ENCODE results near the gene ZNF792. TPM values are rescaled to one million over a fixed set of nuclear protein-coding genes. Genes with fewer than 3 reads are reported as not detected.
"Not testable (repeated sequence)": the region's sequence is repeated elsewhere in the genome, so short reads cannot be mapped to it uniquely, and the experiment has no call there.

Gene ZNF792
- polyA plus RNA-seq, 3 donors from 2014 or later, result 8.4 to 17.2 (median 10.6) TPM

DNA sequence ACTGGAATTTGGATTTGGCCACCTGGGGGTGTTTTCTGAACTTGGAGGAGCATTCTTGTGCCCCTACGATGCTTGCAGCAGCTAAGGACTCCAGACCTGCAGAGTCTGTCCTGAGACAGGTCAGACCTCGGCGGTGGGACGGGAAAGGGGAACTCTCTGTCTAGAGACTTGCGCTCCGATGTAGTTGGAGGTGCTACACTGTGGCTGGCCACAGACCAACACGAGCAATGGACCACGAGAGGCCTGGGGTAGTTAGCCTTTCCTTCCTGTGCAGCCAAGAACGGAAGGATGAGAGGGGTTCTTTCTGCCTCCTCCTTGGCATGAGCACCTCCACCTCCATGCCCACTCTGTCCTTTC, 30.2 kb upstream of the ZNF792 start:
- Mint-ChIP-seq H3K4me3 (peak overlapping the region in 2 of 5 donors; percentile 13 to 52), H3K27ac (peak overlapping the region in 2 of 6 donors; percentile 16 to 59), H3K4me1 (peaks cover 21 to 27% of the 10 kb centered on the region in 2 donors), H3K27me3 (ENCODE audit: low read depth in 3 of 3) (peaks cover 3 to 9% (median 4%) of the 10 kb centered on the region in 3 donors), H3K36me3 (no peaks in the 10 kb centered on the region), H3K9me3 (peaks cover 0 to 2% (median 0%) of the 10 kb centered on the region in 6 donors)
- peak in 2 of 3 donors; percentile 26 to 35 for DNase-seq

DNA sequence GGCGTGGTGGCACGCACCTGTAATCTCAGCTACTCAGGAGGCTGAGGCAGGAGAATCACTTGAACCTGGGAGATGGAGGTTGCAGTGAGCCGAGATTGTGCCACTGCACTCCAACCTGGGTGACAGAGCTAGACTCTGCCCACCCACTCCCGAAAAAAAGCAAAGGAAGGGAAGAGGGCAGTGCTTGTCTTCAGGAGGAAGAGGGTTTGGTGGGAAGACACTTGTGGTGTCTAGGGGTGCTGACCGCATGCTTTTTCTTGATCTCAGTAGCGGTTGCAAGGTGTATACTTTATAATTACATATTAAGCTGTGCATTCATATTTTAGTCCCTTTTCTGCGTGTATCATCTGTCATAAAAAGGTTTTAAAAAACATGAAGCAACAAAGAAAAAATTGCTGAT, 28.6 kb upstream of the ZNF792 start:
- not testable (repeated sequence) for H3K9me3 Mint-ChIP-seq; H3K36me3 Mint-ChIP-seq; H3K27ac Mint-ChIP-seq; H3K27me3 Mint-ChIP-seq (ENCODE audit: low read depth in 3 of 3); DNase-seq
- Mint-ChIP-seq H3K4me1 (peaks cover 8 to 15% of the 10 kb centered on the region in 2 donors), H3K4me3 (peak overlapping the region in 1 of 5 donors; percentile 76)

DNA sequence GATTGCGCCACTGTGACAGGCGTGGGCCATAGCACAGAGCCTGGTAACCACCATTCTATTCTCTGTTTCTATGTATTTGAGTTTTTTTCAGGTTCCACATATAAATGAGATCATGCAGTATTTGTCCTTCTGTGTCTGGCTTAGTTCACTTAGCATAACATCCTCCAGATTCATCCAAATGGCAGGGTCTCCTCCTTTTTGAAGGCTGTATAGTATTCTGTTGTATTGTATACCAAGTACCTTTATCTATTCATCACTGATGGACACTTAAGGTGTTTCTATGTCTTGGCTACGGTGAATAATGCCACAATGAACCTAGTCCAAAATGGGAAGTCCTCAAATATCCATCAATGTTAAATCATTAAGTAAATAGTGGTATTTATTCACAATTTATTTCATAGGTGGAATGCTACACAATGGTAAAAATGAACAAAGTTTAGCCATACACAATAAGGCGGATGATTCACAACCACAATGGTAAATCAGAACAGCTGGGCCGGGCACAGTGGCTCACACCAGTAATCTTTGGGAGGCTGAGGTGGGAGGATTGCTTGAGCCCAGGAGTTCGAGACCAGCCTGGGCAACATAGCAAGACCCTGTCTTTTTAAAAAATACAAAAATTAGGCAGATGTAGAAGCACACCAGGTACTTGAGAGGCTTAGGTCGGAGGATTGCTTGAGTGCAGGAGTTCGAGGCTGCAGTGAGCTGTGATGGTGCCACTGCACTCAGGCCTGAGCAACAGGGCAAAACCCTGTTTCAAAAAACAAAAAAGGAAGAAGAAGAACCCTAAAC, 27.7 kb upstream of the ZNF792 start:
- Mint-ChIP-seq H3K4me3 (peak overlapping the region in 1 of 5 donors; percentile 76), H3K9me3 (peaks cover 0 to 2% (median 0%) of the 10 kb centered on the region in 6 donors), H3K4me1 (peaks cover 0 to 7% of the 10 kb centered on the region in 2 donors), H3K27me3 (ENCODE audit: low read depth in 3 of 3) (peaks cover 3 to 5% (median 4%) of the 10 kb centered on the region in 3 donors), H3K27ac (no peak overlapping the region), H3K36me3 (no peaks in the 10 kb centered on the region)
- DNase-seq, result no peak

DNA sequence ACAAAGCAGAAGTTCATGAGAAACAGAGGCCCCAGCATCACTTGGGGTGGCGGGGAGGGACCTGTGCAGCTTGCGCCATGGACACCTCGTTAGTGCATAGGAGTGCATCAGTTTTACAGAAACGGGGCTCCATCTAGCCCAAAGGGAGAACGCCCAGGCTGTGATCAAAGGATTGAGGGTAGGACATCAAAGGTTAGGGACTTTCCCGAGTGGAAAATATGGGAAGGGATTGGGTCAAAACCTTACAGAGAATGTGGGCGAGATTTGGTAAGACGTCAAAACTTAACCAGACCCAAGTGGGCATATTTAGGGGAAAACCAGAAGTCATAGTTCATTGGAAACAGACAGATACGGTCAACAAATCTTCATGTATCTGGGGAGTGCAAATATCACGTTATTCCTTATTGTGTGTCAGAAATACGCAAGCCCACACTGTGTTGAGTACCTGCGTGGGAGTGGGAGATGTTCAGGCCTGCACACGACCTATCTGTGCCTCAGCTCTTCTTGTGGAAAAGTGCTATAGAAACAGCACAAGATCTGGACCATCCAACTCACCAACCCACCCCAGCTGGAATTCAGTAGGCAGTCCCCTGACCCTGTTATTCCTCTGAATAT, 26.7 kb upstream of the ZNF792 start:
- no peak overlapping the region for H3K27ac Mint-ChIP-seq
- no peak for DNase-seq
- no peaks in the 10 kb centered on the region for H3K36me3 Mint-ChIP-seq
- H3K9me3 Mint-ChIP-seq, result no peaks in the 10 kb centered on the region
- peak overlapping the region in 1 of 5 donors; percentile 13 for H3K4me3 Mint-ChIP-seq
- peaks cover 3 to 5% (median 4%) of the 10 kb centered on the region in 3 donors for H3K27me3 Mint-ChIP-seq (ENCODE audit: low read depth in 3 of 3)
- H3K4me1 Mint-ChIP-seq, result peaks cover 4 to 9% of the 10 kb centered on the region in 2 donors

DNA sequence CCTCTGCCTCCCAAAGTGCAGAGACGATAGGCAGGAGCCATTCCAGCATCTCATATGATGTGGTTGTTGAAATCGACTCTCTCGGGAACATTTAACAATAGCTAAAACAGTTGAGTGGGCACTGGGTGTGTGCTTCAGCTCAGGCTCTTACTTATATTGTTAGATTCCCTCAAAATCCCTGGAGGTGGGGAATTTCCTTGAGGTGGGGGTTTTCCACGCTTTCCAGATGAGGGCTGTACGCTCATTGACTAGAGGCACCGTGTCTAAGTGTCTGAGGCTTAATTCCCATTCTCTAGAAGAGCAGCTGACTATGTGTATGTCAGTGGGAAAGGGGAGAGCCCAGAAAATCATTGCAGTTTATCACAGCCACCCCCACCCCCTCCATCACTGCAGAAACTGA, 25.3 kb upstream of the ZNF792 start:
- H3K4me3 Mint-ChIP-seq, result no peak overlapping the region
- peaks cover 2 to 5% (median 3%) of the 10 kb centered on the region in 3 donors for H3K27me3 Mint-ChIP-seq (ENCODE audit: low read depth in 3 of 3)
- H3K9me3 Mint-ChIP-seq, result no peaks in the 10 kb centered on the region
- no peaks in the 10 kb centered on the region for H3K36me3 Mint-ChIP-seq
- no peak for DNase-seq
- peaks cover 12 to 13% of the 10 kb centered on the region in 2 donors for H3K4me1 Mint-ChIP-seq
- H3K27ac Mint-ChIP-seq, result no peak overlapping the region

DNA sequence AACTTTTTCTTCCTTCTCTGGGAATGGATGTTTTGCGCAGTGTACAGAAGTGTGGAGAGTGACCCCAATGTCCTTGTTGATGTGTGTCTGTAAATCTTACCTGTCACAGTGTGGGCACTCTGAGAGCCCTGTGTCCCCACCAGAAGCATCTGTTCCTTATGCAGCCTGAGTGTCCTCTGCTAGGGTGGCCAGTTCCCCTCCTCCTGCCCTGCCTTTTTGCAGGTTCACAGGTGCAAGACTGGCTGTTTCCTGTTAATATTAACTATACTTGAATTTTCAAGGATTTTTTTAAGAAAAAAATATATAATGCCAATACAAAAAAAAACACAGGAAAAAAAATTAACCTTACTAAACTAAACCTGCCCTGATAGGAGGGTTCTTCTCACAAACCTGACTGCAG, 24.1 kb upstream of the ZNF792 start:
- Mint-ChIP-seq H3K27ac (no peak overlapping the region), H3K36me3 (no peaks in the 10 kb centered on the region), H3K4me1 (peaks cover 10 to 12% of the 10 kb centered on the region in 2 donors), H3K9me3 (no peaks in the 10 kb centered on the region), H3K27me3 (ENCODE audit: low read depth in 3 of 3) (peaks cover 2 to 4% (median 3%) of the 10 kb centered on the region in 3 donors), H3K4me3 (no peak overlapping the region)
- DNase-seq, result no peak

DNA sequence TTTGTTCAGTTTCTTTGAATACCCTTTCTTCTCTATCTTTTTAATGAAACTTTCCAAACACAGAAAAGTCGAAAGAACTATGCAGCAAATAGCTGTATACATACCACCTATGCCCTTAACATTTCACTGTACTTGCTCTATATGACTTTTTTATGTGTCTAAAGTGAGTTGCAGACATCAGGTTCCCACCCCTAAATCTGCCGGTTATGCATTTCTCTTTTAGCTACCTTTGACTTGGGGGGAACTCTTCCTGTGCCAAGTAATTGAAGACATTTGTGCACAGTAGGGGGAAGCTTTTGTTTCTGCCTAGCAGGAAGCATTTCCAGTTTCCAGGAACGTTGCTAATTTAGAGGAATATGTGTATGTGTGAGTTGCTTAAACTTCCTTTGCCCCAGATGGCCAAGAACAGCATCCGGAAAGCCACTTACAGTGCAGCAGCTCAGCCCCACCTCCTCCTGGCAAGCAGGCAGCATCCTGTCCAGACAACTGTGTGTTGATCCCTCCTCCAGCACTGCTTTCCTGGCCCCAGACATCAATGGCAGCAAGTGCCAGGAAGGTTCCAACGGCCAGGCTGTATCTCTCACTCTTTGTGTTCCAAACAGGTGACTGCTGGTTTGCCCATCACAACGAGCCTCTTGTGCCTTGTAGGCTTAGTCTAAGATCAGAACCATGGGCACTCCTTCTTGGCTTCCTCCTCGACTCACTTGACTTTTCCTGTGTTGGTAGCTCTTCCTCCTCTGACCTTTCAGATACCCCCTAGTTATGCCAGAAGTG, 21.4 kb upstream of the ZNF792 start:
- H3K27ac Mint-ChIP-seq, result peak overlapping the region in 5 of 6 donors; percentile 30 to 82 (median 39)
- peak overlapping the region in 3 of 5 donors; percentile 31 to 47 (median 45) for H3K4me3 Mint-ChIP-seq
- H3K27me3 Mint-ChIP-seq (ENCODE audit: low read depth in 3 of 3), result peaks cover 0 to 3% (median 2%) of the 10 kb centered on the region in 3 donors
- DNase-seq, result peak in 1 of 3 donors; percentile 10
- no peaks in the 10 kb centered on the region for H3K36me3 Mint-ChIP-seq
- H3K9me3 Mint-ChIP-seq, result no peaks in the 10 kb centered on the region
- peaks cover 10 to 12% of the 10 kb centered on the region in 2 donors for H3K4me1 Mint-ChIP-seq

DNA sequence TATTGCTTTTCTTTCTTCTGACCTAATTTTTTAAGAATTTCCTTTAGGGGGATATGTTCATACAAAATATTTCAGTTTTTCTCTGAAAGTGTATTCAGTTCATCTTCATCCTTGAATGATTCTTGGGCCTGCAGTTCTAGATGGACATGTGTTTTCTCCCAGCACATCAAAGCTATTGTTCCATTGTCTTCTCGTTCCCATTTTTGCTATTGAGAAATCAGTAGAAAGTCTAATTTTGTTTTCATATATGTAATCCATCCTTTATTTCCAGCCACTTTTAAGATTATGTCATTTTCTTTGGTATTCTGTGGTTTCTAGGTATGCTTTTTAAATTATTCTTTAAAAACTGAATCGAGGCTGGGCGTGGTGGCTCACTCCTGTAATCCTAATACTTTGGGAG, 20.3 kb upstream of the ZNF792 start:
- H3K9me3 Mint-ChIP-seq, result no peaks in the 10 kb centered on the region
- DNase-seq, result no peak
- no peak overlapping the region for H3K27ac Mint-ChIP-seq
- no peaks in the 10 kb centered on the region for H3K36me3 Mint-ChIP-seq
- H3K4me3 Mint-ChIP-seq, result no peak overlapping the region
- peaks cover 10 to 12% of the 10 kb centered on the region in 2 donors for H3K4me1 Mint-ChIP-seq
- peaks cover 0 to 6% (median 2%) of the 10 kb centered on the region in 3 donors for H3K27me3 Mint-ChIP-seq (ENCODE audit: low read depth in 3 of 3)

DNA sequence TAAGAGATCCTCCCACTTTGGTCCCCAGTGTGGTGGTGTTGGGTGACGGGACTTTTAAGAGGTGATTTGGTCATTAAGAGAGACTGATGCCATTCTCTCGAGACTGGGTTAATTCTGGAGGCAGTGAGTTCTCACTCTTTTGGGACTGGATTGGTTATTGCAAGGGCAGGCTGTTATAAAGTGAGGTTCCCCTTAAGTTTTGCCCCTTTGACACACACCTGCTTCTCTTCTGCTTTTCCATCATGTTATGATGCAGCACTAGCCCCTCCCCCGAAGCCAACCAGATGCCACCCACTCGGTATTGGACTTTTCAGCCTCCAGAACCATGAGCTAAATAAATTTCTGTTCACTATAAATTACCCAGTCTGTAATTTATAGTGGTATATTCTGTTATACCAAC, 19.8 kb upstream of the ZNF792 start:
- no peaks in the 10 kb centered on the region for H3K36me3 Mint-ChIP-seq
- H3K27ac Mint-ChIP-seq, result no peak overlapping the region
- H3K9me3 Mint-ChIP-seq, result no peaks in the 10 kb centered on the region
- H3K27me3 Mint-ChIP-seq (ENCODE audit: low read depth in 3 of 3), result peaks cover 0 to 7% (median 5%) of the 10 kb centered on the region in 3 donors
- H3K4me1 Mint-ChIP-seq, result peaks cover 10 to 12% of the 10 kb centered on the region in 2 donors
- DNase-seq, result no peak
- H3K4me3 Mint-ChIP-seq, result no peak overlapping the region

DNA sequence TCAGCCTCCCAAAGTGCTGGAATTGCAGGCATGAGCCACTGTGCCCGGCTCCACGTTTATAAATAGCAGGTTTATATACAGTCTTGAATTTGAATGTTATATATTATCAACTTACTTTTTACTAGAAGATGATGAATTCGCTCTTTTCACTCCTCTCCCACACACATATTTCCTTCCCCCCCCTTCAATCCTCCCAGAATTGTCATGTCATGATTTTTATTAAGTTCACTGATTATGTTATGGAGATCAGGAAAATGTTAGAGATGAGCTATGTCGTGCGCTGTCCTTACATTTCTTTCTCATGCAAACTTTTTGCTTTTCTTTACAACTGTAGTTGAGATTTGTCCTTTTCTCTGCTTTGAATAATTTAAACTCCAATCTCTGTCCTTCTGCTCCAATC, 18.2 kb upstream of the ZNF792 start:
- Mint-ChIP-seq H3K4me1 (peaks cover 10 to 12% of the 10 kb centered on the region in 2 donors), H3K27ac (no peak overlapping the region), H3K36me3 (no peaks in the 10 kb centered on the region), H3K9me3 (no peaks in the 10 kb centered on the region), H3K27me3 (ENCODE audit: low read depth in 3 of 3) (peaks cover 2 to 7% (median 5%) of the 10 kb centered on the region in 3 donors), H3K4me3 (no peak overlapping the region)
- no peak for DNase-seq

DNA sequence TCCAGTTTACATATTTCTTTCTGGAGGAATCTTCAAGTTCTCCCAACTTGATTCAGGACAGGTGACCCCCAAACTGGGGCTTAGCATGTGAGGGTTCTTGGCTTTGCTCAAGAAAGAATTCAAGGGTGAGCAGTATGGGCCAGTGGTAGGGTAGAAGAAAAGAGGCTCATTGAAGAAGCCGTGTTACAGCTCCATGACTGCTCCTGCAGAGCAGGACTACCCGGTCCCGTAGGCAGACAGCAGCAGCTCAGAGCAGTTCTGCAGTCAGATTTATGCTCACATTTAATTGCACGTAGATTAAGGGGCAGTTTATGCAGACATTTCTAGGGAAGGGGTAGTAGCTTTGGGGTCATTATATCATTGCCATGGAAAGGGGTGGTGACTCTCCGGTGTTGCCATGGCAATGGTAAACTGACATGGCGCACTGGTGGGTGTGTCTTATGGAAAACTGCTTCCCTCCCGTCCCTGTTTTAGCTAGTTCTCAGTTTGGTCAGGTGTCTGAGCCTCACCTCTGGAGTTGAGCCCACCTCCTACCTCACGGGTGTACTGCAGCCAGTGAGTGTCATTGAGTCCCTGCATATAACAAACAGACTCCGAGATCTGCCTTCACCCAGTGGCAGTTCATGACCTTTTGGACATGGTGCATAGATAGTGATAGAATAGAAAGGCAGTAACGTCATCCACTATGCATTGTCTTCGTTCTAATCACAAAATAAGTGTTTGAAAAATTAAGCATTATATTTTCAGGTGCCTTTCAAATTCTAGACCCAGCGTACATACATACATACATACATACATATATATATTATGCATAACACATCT, 16.0 kb upstream of the ZNF792 start:
- peaks cover 0 to 5% (median 0%) of the 10 kb centered on the region in 6 donors for H3K9me3 Mint-ChIP-seq
- H3K27ac Mint-ChIP-seq, result no peak overlapping the region
- H3K4me1 Mint-ChIP-seq, result peaks cover under 1 to 2% of the 10 kb centered on the region in 2 donors
- DNase-seq, result no peak
- H3K36me3 Mint-ChIP-seq, result no peaks in the 10 kb centered on the region
- H3K27me3 Mint-ChIP-seq (ENCODE audit: low read depth in 3 of 3), result peaks cover 6 to 9% (median 8%) of the 10 kb centered on the region in 3 donors
- H3K4me3 Mint-ChIP-seq, result no peak overlapping the region

DNA sequence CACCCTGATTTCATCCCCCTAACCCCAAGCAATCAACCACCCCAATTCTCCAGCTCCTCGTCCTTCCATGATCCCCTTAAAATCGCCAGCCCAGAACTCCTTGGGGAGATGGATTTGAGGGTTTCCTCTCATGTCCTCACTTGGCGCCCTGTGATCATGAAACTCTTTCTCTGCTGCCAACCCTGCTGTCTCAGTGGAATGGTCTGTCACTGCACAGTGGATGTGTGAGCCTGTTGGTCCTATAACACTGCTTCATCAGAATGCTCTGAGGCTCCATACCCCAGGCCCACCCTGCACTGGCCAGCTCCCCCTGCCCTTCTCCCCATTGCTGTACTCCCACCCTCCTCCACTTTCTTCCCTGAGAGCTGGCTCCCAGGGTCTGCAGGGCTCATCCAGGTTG, 12.6 kb upstream of the ZNF792 start:
- Mint-ChIP-seq H3K27me3 (ENCODE audit: low read depth in 3 of 3) (peaks cover 12 to 22% (median 14%) of the 10 kb centered on the region in 3 donors), H3K9me3 (peaks cover 0 to 5% (median 0%) of the 10 kb centered on the region in 6 donors), H3K4me1 (peaks cover 17 to 18% of the 10 kb centered on the region in 2 donors), H3K27ac (no peak overlapping the region), H3K4me3 (no peak overlapping the region), H3K36me3 (no peaks in the 10 kb centered on the region)
- no peak for DNase-seq

DNA sequence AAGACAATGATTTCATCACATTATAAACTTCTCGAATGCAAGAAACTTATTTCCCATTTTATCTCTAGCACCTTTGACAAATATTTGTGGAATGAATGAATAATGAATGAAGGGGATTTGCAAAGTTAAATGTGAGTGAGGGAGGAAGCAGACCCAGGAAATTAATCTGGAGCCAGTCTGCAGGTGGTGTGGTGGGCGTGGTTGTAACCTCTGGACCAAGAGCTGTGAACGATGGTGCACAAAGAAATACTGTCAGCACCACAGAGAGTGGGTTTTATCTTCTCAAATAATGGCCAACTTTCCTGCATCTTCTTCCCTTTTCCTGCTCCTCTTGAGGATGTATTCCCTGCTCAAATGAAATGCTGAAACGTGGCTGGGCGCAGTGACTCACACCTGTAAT, 11.0 kb upstream of the ZNF792 start:
- Mint-ChIP-seq H3K27ac (peak overlapping the region in 1 of 6 donors; percentile 23), H3K4me3 (no peak overlapping the region)

More for the DNA sequence above, 11.0 kb upstream of the ZNF792 start:
- Mint-ChIP-seq H3K27me3 (ENCODE audit: low read depth in 3 of 3) (peaks cover 12 to 22% (median 12%) of the 10 kb centered on the region in 3 donors), H3K9me3 (peaks cover 0 to 5% (median 0%) of the 10 kb centered on the region in 6 donors), H3K36me3 (no peaks in the 10 kb centered on the region), H3K4me1 (peaks cover 17 to 18% of the 10 kb centered on the region in 2 donors)
- DNase-seq, result no peak
